NCI-H345 (cell line): ENCODE results near the gene GUK1.

Experiments
- DNase-seq: peaks from one replicate; lab custom pipeline; 2025; lab: John Stamatoyannopoulos, UW

The GUK1 gene

GRCh38 chr1:228131766-228132165 lies 8.3 kb upstream of the GUK1 start:
- DNase-seq, result no peak

- no peak for DNase-seq
These were observed 5.5 kb upstream of the GUK1 start for GRCh38 chr1:228134591-228134990.

- no peak for DNase-seq
These were observed 3.2 kb upstream of the GUK1 start for GRCh38 chr1:228136901-228137300.

GRCh38 chr1:228139406-228139930 lies 611 bp upstream of the GUK1 start:
- DNase-seq, result no peak

GRCh38 chr1:228140724-228141225 lies 696 bp downstream of the GUK1 start:
- no peak for DNase-seq

GRCh38 chr1:228141226-228142044 lies 1.4 kb downstream of the GUK1 start:
- no peak for DNase-seq

- DNase-seq, result no peak
These were observed 2.1 kb downstream of the GUK1 start for GRCh38 chr1:228142155-228142691.

GRCh38 chr1:228142701-228143136 lies 2.6 kb downstream of the GUK1 start:
- no peak for DNase-seq

- DNase-seq, result no peak
These were observed 3.6 kb downstream of the GUK1 start for GRCh38 chr1:228143480-228144192.

GRCh38 chr1:228144193-228144992 lies 4.3 kb downstream of the GUK1 start:
- no peak for DNase-seq

GRCh38 chr1:228144993-228145343 lies 4.9 kb downstream of the GUK1 start:
- no peak for DNase-seq

GRCh38 chr1:228145463-228146416 lies 5.7 kb downstream of the GUK1 start:
- DNase-seq, result no peak

GRCh38 chr1:228146417-228147150 lies 6.5 kb downstream of the GUK1 start:
- DNase-seq, result no peak

- DNase-seq, result no peak
These were observed 7.1 kb downstream of the GUK1 start for GRCh38 chr1:228147151-228147693.

- DNase-seq, result no peak
These were observed 7.7 kb downstream of the GUK1 start for GRCh38 chr1:228147768-228148167.

- no peak for DNase-seq
These were observed 8.2 kb downstream of the GUK1 start for GRCh38 chr1:228148196-228148861.

GRCh38 chr1:228148935-228149405 lies 8.9 kb downstream of the GUK1 start:
- DNase-seq, result no peak

GRCh38 chr1:228149406-228150119 lies 9.5 kb downstream of the GUK1 start, which contains the start of gene GJC2:
Gene GJC2 (plus strand): TSS chr1:228149930. CDS start chr1:228157759, 7,829 bp downstream.
- DNase-seq, result no peak
